SU-DHL-6 (cell line): ENCODE results near the gene RPTOR.

Experiments used
- EZH2phosphoT487 ChIP-seq: fragments of 200-600 bp; sonication (generic), shearing (Covaris generic); conservative IDR thresholded peaks from 2 replicates; pipeline ENCODE4 v1.6.1; 2018; ENCODE audit warnings: mild to moderate bottlenecking, antibody characterized with exemption, low read length, moderate library complexity, mixed read lengths
- TF ChIP-seq, protein P1 (sequence below): fragments of 200-600 bp; sonication (generic); IDR thresholded peaks from one replicate; pipeline ENCODE4 v1.5.1; 2017; ENCODE audit warnings: antibody characterized with exemption, mild to moderate bottlenecking, low read length, moderate library complexity; ENCODE audit not compliant: insufficient read depth, poor library complexity, severe bottlenecking

DNA sequence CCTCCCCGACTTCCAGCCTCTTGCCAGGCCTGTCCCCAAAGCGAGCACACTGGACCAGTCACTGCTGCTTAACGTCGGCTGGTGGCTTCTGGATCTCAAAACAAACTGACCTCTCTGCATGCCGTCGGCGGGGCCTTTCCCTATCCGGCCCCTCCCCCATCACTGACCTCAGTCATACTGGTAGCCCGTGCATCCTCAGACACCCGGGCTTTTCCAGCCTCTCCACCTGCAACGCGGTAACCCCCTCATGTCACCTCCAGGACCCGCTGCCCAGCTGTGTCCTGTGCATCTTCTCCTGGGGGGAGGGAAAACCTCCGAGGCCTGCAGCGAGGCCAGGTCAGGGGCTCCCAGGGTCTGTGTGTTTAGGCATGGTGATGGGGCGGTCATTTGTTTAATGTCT is 308.4 kb downstream of the RPTOR start:
- no peak for TF ChIP-seq EZH2phosphoT487
- TF ChIP-seq, protein P1, sequence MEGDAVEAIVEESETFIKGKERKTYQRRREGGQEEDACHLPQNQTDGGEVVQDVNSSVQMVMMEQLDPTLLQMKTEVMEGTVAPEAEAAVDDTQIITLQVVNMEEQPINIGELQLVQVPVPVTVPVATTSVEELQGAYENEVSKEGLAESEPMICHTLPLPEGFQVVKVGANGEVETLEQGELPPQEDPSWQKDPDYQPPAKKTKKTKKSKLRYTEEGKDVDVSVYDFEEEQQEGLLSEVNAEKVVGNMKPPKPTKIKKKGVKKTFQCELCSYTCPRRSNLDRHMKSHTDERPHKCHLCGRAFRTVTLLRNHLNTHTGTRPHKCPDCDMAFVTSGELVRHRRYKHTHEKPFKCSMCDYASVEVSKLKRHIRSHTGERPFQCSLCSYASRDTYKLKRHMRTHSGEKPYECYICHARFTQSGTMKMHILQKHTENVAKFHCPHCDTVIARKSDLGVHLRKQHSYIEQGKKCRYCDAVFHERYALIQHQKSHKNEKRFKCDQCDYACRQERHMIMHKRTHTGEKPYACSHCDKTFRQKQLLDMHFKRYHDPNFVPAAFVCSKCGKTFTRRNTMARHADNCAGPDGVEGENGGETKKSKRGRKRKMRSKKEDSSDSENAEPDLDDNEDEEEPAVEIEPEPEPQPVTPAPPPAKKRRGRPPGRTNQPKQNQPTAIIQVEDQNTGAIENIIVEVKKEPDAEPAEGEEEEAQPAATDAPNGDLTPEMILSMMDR: no peak
